SJCRH30 (cell line): ENCODE results near the gene OR2B3. TPM values are rescaled to one million over a fixed set of nuclear protein-coding genes. Genes with fewer than 3 reads are reported as not detected.

ENCODE experiments used
- DNase-seq, 2 experiments: peaks; one replicate each; pipeline ENCODE4 v3.0.0-alpha.2; 2015 to 2020
- H3K27ac ChIP-seq: fragments of 250-450 bp; sonication (Bioruptor Pico); 2 replicates; pipeline ENCODE4 v1.5.1; 2020; ENCODE audit warnings: mild to moderate bottlenecking, moderate library complexity
- H3K27me3 ChIP-seq: fragments of 250-450 bp; sonication (Bioruptor Pico); 2 replicates; pipeline ENCODE4 v1.5.1; 2020; ENCODE audit warnings: mild to moderate bottlenecking, moderate library complexity
- H3K36me3 ChIP-seq: fragments of 250-450 bp; sonication (Bioruptor Pico); 2 replicates; pipeline ENCODE4 v1.5.1; 2020; ENCODE audit warnings: mild to moderate bottlenecking, moderate library complexity
- H3K4me1 ChIP-seq: fragments of 250-450 bp; sonication (Bioruptor Pico); 2 replicates; pipeline ENCODE4 v1.5.1; 2020; ENCODE audit warnings: mild to moderate bottlenecking, moderate library complexity
- H3K4me3 ChIP-seq: fragments of 250-450 bp; sonication (Bioruptor Pico); 2 replicates; pipeline ENCODE4 v1.5.1; 2020; ENCODE audit warnings: mild to moderate bottlenecking, moderate library complexity
- H3K9me3 ChIP-seq: fragments of 250-450 bp; sonication (Bioruptor Pico); replicated peaks from 2 replicates; pipeline ENCODE4 v1.5.1; 2020; ENCODE audit warnings: mild to moderate bottlenecking, moderate library complexity
- total RNA-seq: library from RNA; depleted of rRNA; stranded (reverse); fragments of >200 nt; shearing (Covaris generic); gene quantifications from 2 replicates; pipeline ENCODE4 v1.2.3, GENCODE V29; 2014; rRNA removed

The OR2B3 gene
- total RNA-seq, 1 experiment from 2014 or later = not detected

DNA sequence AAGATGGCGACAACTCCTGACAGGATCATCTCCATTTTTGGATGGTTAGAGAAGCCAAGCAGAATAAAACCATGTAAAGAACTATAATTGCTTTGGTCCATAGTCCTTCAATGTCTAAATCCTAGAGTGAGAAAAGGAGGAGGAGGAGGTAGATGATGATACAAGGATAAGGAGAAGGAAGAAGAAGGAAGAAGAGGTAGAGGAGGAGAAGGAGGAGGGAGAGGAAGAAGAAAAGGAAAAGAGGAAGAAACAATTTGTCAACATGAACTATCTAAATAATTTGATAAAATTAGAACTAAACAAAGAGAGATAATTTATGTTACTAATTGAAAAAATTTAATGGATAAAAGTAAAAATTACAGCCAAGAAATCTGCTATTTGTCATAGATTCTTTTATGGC lies 42.0 kb downstream of the OR2B3 start, which contains the start of gene OR2W1:
TSS of gene OR2W1 (minus strand) at position 101 of the 400 bp plus-strand sequence. CDS start at position 101, 0 bp downstream.
- DNase-seq = no peak
- H3K36me3 ChIP-seq = no peaks in the 10 kb centered on the region
- no peak within 1 kb of the TSS for H3K27ac ChIP-seq
- no peak within 1 kb of the TSS for H3K4me3 ChIP-seq
- no peaks in the 10 kb centered on the region for H3K27me3 ChIP-seq
- H3K4me1 ChIP-seq = no peaks in the 10 kb centered on the region
- no peaks in the 10 kb centered on the region for H3K9me3 ChIP-seq

Other genes with a start within 250 kb of the OR2B3 start
- 48.2 and 52.8 TPM in 2 replicates for gene TRIM27, start 163.3 kb downstream of the OR2B3 start, total RNA-seq
- not detected in 2 replicates for gene ZNF311, start 82.0 kb downstream of the OR2B3 start, total RNA-seq
- not detected in 2 replicates for gene OR2W1, start 42.1 kb downstream of the OR2B3 start, total RNA-seq
- gene OR2J1, start 12.2 kb upstream of the OR2B3 start, total RNA-seq = not detected in 2 replicates
- gene OR2J3, start 20.7 kb upstream of the OR2B3 start, total RNA-seq = not detected in 2 replicates
- not detected in 2 replicates for gene OR2J2, start 83.6 kb upstream of the OR2B3 start, total RNA-seq
- gene OR14J1, start 214.4 kb upstream of the OR2B3 start, total RNA-seq = not detected in 2 replicates